Stimulated activated CD4-positive, alpha-beta T cell treated with anti-CD3 and anti-CD28 coated beads, Interleukin-4, amount 100 ng/mL, for 24 hours (primary cell): ENCODE results near the gene SMDT1.
A peak's percentile ranks its signal among the peaks of the same experiment; 100 is the strongest.
"Not testable (repeated sequence)": the region's sequence is repeated elsewhere in the genome, so short reads cannot be mapped to it uniquely, and the experiment has no call there.

Experiments used
- DNase-seq: peaks from one replicate; pipeline ENCODE4 v3.0.0-alpha.2; 2020

Gene SMDT1

GRCh38 chr22:42115420-42115830, 35.9 kb downstream of the SMDT1 start:
- not testable (repeated sequence) for DNase-seq

GRCh38 chr22:42116848-42117424, 37.4 kb downstream of the SMDT1 start:
- no peak for DNase-seq

- peak; percentile 55 for DNase-seq
These were observed 40.9 kb downstream of the SMDT1 start for GRCh38 chr22:42120231-42121021.

GRCh38 chr22:42123529-42123928, 44.0 kb downstream of the SMDT1 start:
- DNase-seq, result not testable (repeated sequence)

GRCh38 chr22:42127606-42128005, 48.1 kb downstream of the SMDT1 start:
- no peak for DNase-seq

GRCh38 chr22:42128007-42128406, 48.5 kb downstream of the SMDT1 start:
- DNase-seq, result not testable (repeated sequence)

GRCh38 chr22:42128776-42129694, 49.5 kb downstream of the SMDT1 start:
- peak; percentile 11 for DNase-seq

- DNase-seq, result not testable (repeated sequence)
These were observed 50.7 kb downstream of the SMDT1 start for GRCh38 chr22:42130182-42130581.

GRCh38 chr22:42130639-42131431, 51.3 kb downstream of the SMDT1 start, which contains the start of gene CYP2D6:
Gene CYP2D6 (minus strand): TSS chr22:42130810. CDS start chr22:42130791, 19 bp downstream.
- not testable (repeated sequence) for DNase-seq

- no peak for DNase-seq
These were observed 52.1 kb downstream of the SMDT1 start for GRCh38 chr22:42131562-42131961.

GRCh38 chr22:42132457-42132856, 53.0 kb downstream of the SMDT1 start:
- DNase-seq, result no peak
